GM18873 (cell line): ENCODE results near the gene PRDM4.

Source experiments
- ATAC-seq: cut with Tn5 transposase; IDR thresholded peaks from one replicate; pipeline ENCODE4 v1.9.1; 2021; ENCODE audit warnings: mild to moderate bottlenecking, moderate library complexity, moderate number of reproducible peaks; ENCODE audit not compliant: unreplicated experiment, low FRiP score

PRDM4 gene

GRCh38 chr12:107760809-107761501, at the start of gene PRDM4:
Gene PRDM4, minus strand, starts transcription at chr12:107761137. Its CDS starts 622 bp downstream, at chr12:107760515.
- ATAC-seq = peak; percentile 83

GRCh38 chr12:107807471-107808150, 46.7 kb upstream of the PRDM4 start:
- ATAC-seq = no peak

GRCh38 chr12:107805488-107806180, 44.7 kb upstream of the PRDM4 start:
- no peak for ATAC-seq

GRCh38 chr12:107803092-107803491, 42.2 kb upstream of the PRDM4 start:
- no peak for ATAC-seq

- ATAC-seq = no peak
Observed at GRCh38 chr12:107801150-107801549, 40.2 kb upstream of the PRDM4 start.

GRCh38 chr12:107798580-107798979, 37.6 kb upstream of the PRDM4 start:
- no peak for ATAC-seq

GRCh38 chr12:107794451-107794850, 33.5 kb upstream of the PRDM4 start:
- no peak for ATAC-seq

GRCh38 chr12:107791465-107792089, 30.6 kb upstream of the PRDM4 start:
- no peak for ATAC-seq

GRCh38 chr12:107788690-107789458, 27.9 kb upstream of the PRDM4 start:
- no peak for ATAC-seq

GRCh38 chr12:107788281-107788680, 27.3 kb upstream of the PRDM4 start:
- ATAC-seq = no peak

GRCh38 chr12:107783406-107784376, 22.8 kb upstream of the PRDM4 start:
- ATAC-seq = peak; percentile 43

GRCh38 chr12:107782067-107782466, 21.1 kb upstream of the PRDM4 start:
- no peak for ATAC-seq

GRCh38 chr12:107780298-107780697, 19.4 kb upstream of the PRDM4 start:
- no peak for ATAC-seq

GRCh38 chr12:107779077-107779831, 18.3 kb upstream of the PRDM4 start:
- ATAC-seq = peak; percentile 44

GRCh38 chr12:107778383-107779025, 17.6 kb upstream of the PRDM4 start:
- no peak for ATAC-seq

GRCh38 chr12:107776171-107776570, 15.2 kb upstream of the PRDM4 start:
- no peak for ATAC-seq

GRCh38 chr12:107775093-107775721, 14.3 kb upstream of the PRDM4 start:
- ATAC-seq = no peak
